ENCODE measurements around the gene EZR.
"Not testable (repeated sequence)": the region's sequence is repeated elsewhere in the genome, so short reads cannot be mapped to it uniquely, and the experiment has no call there.

DNA sequence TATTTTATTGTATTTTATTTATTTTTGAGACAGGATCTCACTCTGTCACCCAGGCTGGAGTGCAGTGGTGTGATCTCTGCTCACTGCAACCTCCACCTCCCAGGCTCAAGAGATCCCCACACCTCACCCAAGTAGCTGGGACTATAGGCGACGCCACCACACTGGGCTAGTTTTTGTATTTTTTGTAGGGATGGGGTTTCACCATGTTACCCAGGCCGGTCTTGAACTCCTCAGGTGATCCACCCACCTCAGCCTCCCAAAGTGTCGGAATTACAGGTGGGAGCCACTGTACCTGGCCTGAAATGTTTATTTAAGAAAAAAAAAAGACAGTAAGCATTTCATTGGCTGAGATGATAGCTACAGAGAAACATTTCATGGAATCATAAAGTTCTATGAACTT lies 4.4 kb upstream of the EZR start:
- TF ChIP-seq, protein P1, sequence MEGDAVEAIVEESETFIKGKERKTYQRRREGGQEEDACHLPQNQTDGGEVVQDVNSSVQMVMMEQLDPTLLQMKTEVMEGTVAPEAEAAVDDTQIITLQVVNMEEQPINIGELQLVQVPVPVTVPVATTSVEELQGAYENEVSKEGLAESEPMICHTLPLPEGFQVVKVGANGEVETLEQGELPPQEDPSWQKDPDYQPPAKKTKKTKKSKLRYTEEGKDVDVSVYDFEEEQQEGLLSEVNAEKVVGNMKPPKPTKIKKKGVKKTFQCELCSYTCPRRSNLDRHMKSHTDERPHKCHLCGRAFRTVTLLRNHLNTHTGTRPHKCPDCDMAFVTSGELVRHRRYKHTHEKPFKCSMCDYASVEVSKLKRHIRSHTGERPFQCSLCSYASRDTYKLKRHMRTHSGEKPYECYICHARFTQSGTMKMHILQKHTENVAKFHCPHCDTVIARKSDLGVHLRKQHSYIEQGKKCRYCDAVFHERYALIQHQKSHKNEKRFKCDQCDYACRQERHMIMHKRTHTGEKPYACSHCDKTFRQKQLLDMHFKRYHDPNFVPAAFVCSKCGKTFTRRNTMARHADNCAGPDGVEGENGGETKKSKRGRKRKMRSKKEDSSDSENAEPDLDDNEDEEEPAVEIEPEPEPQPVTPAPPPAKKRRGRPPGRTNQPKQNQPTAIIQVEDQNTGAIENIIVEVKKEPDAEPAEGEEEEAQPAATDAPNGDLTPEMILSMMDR (IDR thresholded peaks at IDR 0.05) = not testable (repeated sequence)
- TF ChIP-seq EP300, POLR2A (IDR thresholded peaks at IDR 0.05): not testable (repeated sequence)

Data from tibial nerve (tissue), 4 donors.